ENCODE measurements around the gene POU6F2. TPM values are rescaled to one million over a fixed set of nuclear protein-coding genes. Genes with fewer than 3 reads are reported as not detected.

POU6F2 gene
- total and polyA plus RNA-seq, 2 experiments from 2014 or later = not detected

- Histone ChIP-seq H3K79me2 (ENCODE audit: insufficient read depth) (no peaks in the 10 kb centered on the region), H3K4me2 (ENCODE audit: unreplicated experiment) (no peak overlapping the region), H2AFZ (no peak overlapping the region), H3K9ac (no peak overlapping the region), H3K9me3 (ENCODE audit: low read depth) (no peaks in the 10 kb centered on the region), H3K36me3 (ENCODE audit: low read depth) (no peaks in the 10 kb centered on the region), H4K20me1 (ENCODE audit: insufficient read depth) (no peaks in the 10 kb centered on the region), H3K27me3 (replicated peaks; ENCODE audit: insufficient read depth) (no peaks in the 10 kb centered on the region; the same call in 1 of the 2 replicates), H3K4me3 (no peak overlapping the region), H3F3A (ENCODE audit: insufficient read depth) (no peaks in the 10 kb centered on the region), H3K9me2 (ENCODE audit: insufficient read depth) (no peaks in the 10 kb centered on the region), H3K27ac (no peak overlapping the region), H3K4me1 (ENCODE audit: insufficient read depth) (no peaks in the 10 kb centered on the region)
- WGBS, 2 experiments (ENCODE audit: low coverage in 1 of 2, low lambda C conversion rate in 2 of 2, missing lambda C conversion rate in 2 of 2) = 32 to 50% methylated on average over 1 of the region's 1 CpG
- TF ChIP-seq EZH2 (IDR thresholded peaks at IDR 0.05; ENCODE audit: insufficient read depth, poor library complexity, severe bottlenecking) = no peak
- TF ChIP-seq EZH2phosphoT487 (IDR thresholded peaks at IDR 0.05; ENCODE audit: insufficient read depth, low read depth) = no peak
- in situ Hi-C loops (cut with MboI) = no loop called here
- DNase-seq = no peak
These were observed 220.1 kb downstream of the POU6F2 start for GRCh38 chr7:39197831-39198230.

- Histone ChIP-seq H3K36me3 (ENCODE audit: low read depth) (no peaks in the 10 kb centered on the region), H3K27me3 (replicated peaks; ENCODE audit: insufficient read depth) (no peaks in the 10 kb centered on the region; the same call in 1 of the 2 replicates), H3K9me2 (ENCODE audit: insufficient read depth) (no peaks in the 10 kb centered on the region), H3K4me3 (no peak overlapping the region), H3K4me1 (ENCODE audit: insufficient read depth) (no peaks in the 10 kb centered on the region), H3K79me2 (ENCODE audit: insufficient read depth) (no peaks in the 10 kb centered on the region), H3K9me3 (ENCODE audit: low read depth) (no peaks in the 10 kb centered on the region), H3K4me2 (ENCODE audit: unreplicated experiment) (no peak overlapping the region), H4K20me1 (ENCODE audit: insufficient read depth) (no peaks in the 10 kb centered on the region), H3K27ac (no peak overlapping the region), H2AFZ (no peak overlapping the region), H3K9ac (no peak overlapping the region), H3F3A (ENCODE audit: insufficient read depth) (no peaks in the 10 kb centered on the region)
- 27 to 28% methylated on average over 2 of the region's 2 CpGs for WGBS, 2 experiments (ENCODE audit: low coverage in 1 of 2, low lambda C conversion rate in 2 of 2, missing lambda C conversion rate in 2 of 2)
- in situ Hi-C loops (cut with MboI) = no loop called here
- DNase-seq = no peak
- TF ChIP-seq EZH2phosphoT487 (IDR thresholded peaks at IDR 0.05; ENCODE audit: insufficient read depth, low read depth) = no peak
These were observed 220.8 kb downstream of the POU6F2 start for GRCh38 chr7:39198556-39198955.

GRCh38 chr7:39199006-39199405 is 221.3 kb downstream of the POU6F2 start:
- 36 to 39% methylated on average over 4 of the region's 4 CpGs for WGBS, 2 experiments (ENCODE audit: low coverage in 1 of 2, low lambda C conversion rate in 2 of 2, missing lambda C conversion rate in 2 of 2)
- H3K4me1 ChIP-seq (ENCODE audit: insufficient read depth) = no peaks in the 10 kb centered on the region
- no peak overlapping the region for H3K27ac ChIP-seq
- H3K4me3 ChIP-seq = no peak overlapping the region
- H3K9ac ChIP-seq = no peak overlapping the region
- H3K79me2 ChIP-seq (ENCODE audit: insufficient read depth) = no peaks in the 10 kb centered on the region
- H3K9me2 ChIP-seq (ENCODE audit: insufficient read depth) = no peaks in the 10 kb centered on the region
- H3K36me3 ChIP-seq (ENCODE audit: low read depth) = no peaks in the 10 kb centered on the region
- in situ Hi-C loops (cut with MboI) = no loop called here
- H3K27me3 ChIP-seq (replicated peaks; ENCODE audit: insufficient read depth) = no peaks in the 10 kb centered on the region; the same call in 1 of the 2 replicates
- no peaks in the 10 kb centered on the region for H3F3A ChIP-seq (ENCODE audit: insufficient read depth)
- H3K4me2 ChIP-seq (ENCODE audit: unreplicated experiment) = no peak overlapping the region
- no peaks in the 10 kb centered on the region for H4K20me1 ChIP-seq (ENCODE audit: insufficient read depth)
- TF ChIP-seq EZH2 (IDR thresholded peaks at IDR 0.05; ENCODE audit: insufficient read depth, poor library complexity, severe bottlenecking) = no peak
- TF ChIP-seq EZH2phosphoT487 (IDR thresholded peaks at IDR 0.05; ENCODE audit: insufficient read depth, low read depth) = no peak
- H2AFZ ChIP-seq = no peak overlapping the region
- H3K9me3 ChIP-seq (ENCODE audit: low read depth) = no peaks in the 10 kb centered on the region
- DNase-seq = no peak

GRCh38 chr7:39199951-39200350 is 222.2 kb downstream of the POU6F2 start:
- no peak overlapping the region for H2AFZ ChIP-seq
- no peaks in the 10 kb centered on the region for H3K9me2 ChIP-seq (ENCODE audit: insufficient read depth)
- no peaks in the 10 kb centered on the region for H4K20me1 ChIP-seq (ENCODE audit: insufficient read depth)
- no peak overlapping the region for H3K9ac ChIP-seq
- no peak overlapping the region for H3K4me2 ChIP-seq (ENCODE audit: unreplicated experiment)
- WGBS, 2 experiments (ENCODE audit: low coverage in 1 of 2, low lambda C conversion rate in 2 of 2, missing lambda C conversion rate in 2 of 2) = 29 to 31% methylated on average over 5 of the region's 5 CpGs
- H3K4me1 ChIP-seq (ENCODE audit: insufficient read depth) = no peaks in the 10 kb centered on the region
- TF ChIP-seq EZH2phosphoT487 (IDR thresholded peaks at IDR 0.05; ENCODE audit: insufficient read depth, low read depth) = no peak
- no peak for TF ChIP-seq EZH2 (IDR thresholded peaks at IDR 0.05; ENCODE audit: insufficient read depth, poor library complexity, severe bottlenecking)
- no peaks in the 10 kb centered on the region for H3K36me3 ChIP-seq (ENCODE audit: low read depth)
- no peaks in the 10 kb centered on the region; the same call in 1 of the 2 replicates for H3K27me3 ChIP-seq (replicated peaks; ENCODE audit: insufficient read depth)
- in situ Hi-C loops (cut with MboI) = no loop called here
- no peaks in the 10 kb centered on the region for H3F3A ChIP-seq (ENCODE audit: insufficient read depth)
- H3K79me2 ChIP-seq (ENCODE audit: insufficient read depth) = no peaks in the 10 kb centered on the region
- no peak overlapping the region for H3K27ac ChIP-seq
- no peaks in the 10 kb centered on the region for H3K9me3 ChIP-seq (ENCODE audit: low read depth)
- H3K4me3 ChIP-seq = no peak overlapping the region
- DNase-seq = no peak

GRCh38 chr7:39202041-39202440 is 224.3 kb downstream of the POU6F2 start:
- Histone ChIP-seq H3K79me2 (ENCODE audit: insufficient read depth) (no peaks in the 10 kb centered on the region), H3K4me3 (no peak overlapping the region), H3K27me3 (replicated peaks; ENCODE audit: insufficient read depth) (no peaks in the 10 kb centered on the region; the same call in 1 of the 2 replicates), H3K36me3 (ENCODE audit: low read depth) (no peaks in the 10 kb centered on the region), H3K4me1 (ENCODE audit: insufficient read depth) (no peaks in the 10 kb centered on the region), H2AFZ (no peak overlapping the region), H3K27ac (no peak overlapping the region), H4K20me1 (ENCODE audit: insufficient read depth) (no peaks in the 10 kb centered on the region), H3F3A (ENCODE audit: insufficient read depth) (no peaks in the 10 kb centered on the region), H3K4me2 (ENCODE audit: unreplicated experiment) (no peak overlapping the region), H3K9me2 (ENCODE audit: insufficient read depth) (no peaks in the 10 kb centered on the region), H3K9me3 (ENCODE audit: low read depth) (no peaks in the 10 kb centered on the region), H3K9ac (no peak overlapping the region)
- 6 to 28% methylated on average over 1 of the region's 1 CpG for WGBS, 2 experiments (ENCODE audit: low coverage in 1 of 2, low lambda C conversion rate in 2 of 2, missing lambda C conversion rate in 2 of 2)
- in situ Hi-C loops (cut with MboI) = no loop called here
- no peak for DNase-seq
- TF ChIP-seq EZH2phosphoT487 (IDR thresholded peaks at IDR 0.05; ENCODE audit: insufficient read depth, low read depth) (no peak), EZH2 (IDR thresholded peaks at IDR 0.05; ENCODE audit: insufficient read depth, poor library complexity, severe bottlenecking) (no peak)
